HepG2 (cell line): ENCODE measurements around the gene TCAP. TPM values are rescaled to one million over a fixed set of nuclear protein-coding genes. Genes with fewer than 3 reads are reported as not detected.

Experiments
- DR1 ChIP-seq: sonication (generic); formaldehyde crosslinking; IDR thresholded peaks from 2 replicates; pipeline ENCODE4 v1.8.0; 2021; ENCODE audit warnings: mild to moderate bottlenecking, missing genetic modification reagents, inconsistent platforms
- FOXJ3 ChIP-seq: sonication (generic); formaldehyde crosslinking; IDR thresholded peaks from 2 replicates; pipeline ENCODE4 v1.4.0; 2020; ENCODE audit warnings: missing genetic modification reagents, mild to moderate bottlenecking, borderline replicate concordance
- FOXK2 ChIP-seq: fragments of 450-650 bp; IDR thresholded peaks from 2 replicates; pipeline ENCODE4 v1.6.1; 2016
- HDAC1 ChIP-seq: sonication (generic); formaldehyde crosslinking; IDR thresholded peaks from 2 replicates; pipeline ENCODE4 v1.5.1; 2020; ENCODE audit warnings: mild to moderate bottlenecking, missing genetic modification reagents
- MTA3 ChIP-seq: sonication (generic); formaldehyde crosslinking; IDR thresholded peaks from 2 replicates; pipeline ENCODE4 v1.4.0; 2020; ENCODE audit warnings: missing genetic modification reagents
- MTF2 ChIP-seq: sonication (generic); formaldehyde crosslinking; IDR thresholded peaks from 2 replicates; pipeline ENCODE4 v1.5.0; 2020; ENCODE audit warnings: missing genetic modification reagents, borderline replicate concordance
- MXD4 ChIP-seq: IDR thresholded peaks from 2 replicates; pipeline ENCODE4 v1.6.1; 2016; ENCODE audit warnings: mild to moderate bottlenecking, missing biosample characterization, missing genetic modification reagents
- NFRKB ChIP-seq: fragments of 450-650 bp; IDR thresholded peaks from 2 replicates; pipeline ENCODE4 v1.6.1; 2017
- PHF8 ChIP-seq: sonication (generic); formaldehyde crosslinking; IDR thresholded peaks from 2 replicates; pipeline ENCODE4 v1.5.0; 2020; ENCODE audit warnings: missing genetic modification reagents
- RXRB ChIP-seq: IDR thresholded peaks from 2 replicates; pipeline ENCODE4 v1.6.1; 2016; ENCODE audit warnings: borderline replicate concordance, missing genetic modification reagents, missing compliant biosample characterization
- SIX1 ChIP-seq: sonication (generic); formaldehyde crosslinking; IDR thresholded peaks from 2 replicates; pipeline ENCODE4 v1.4.0; 2020; ENCODE audit warnings: missing genetic modification reagents, borderline replicate concordance
- SMAD1 ChIP-seq: sonication (generic); formaldehyde crosslinking; IDR thresholded peaks from 2 replicates; pipeline ENCODE4 v1.4.0; 2020; ENCODE audit warnings: missing genetic modification reagents, low read depth, mild to moderate bottlenecking, borderline replicate concordance
- SMARCC2 ChIP-seq: fragments of 450-650 bp; IDR thresholded peaks from 2 replicates; pipeline ENCODE4 v1.6.1; 2017; ENCODE audit warnings: antibody characterized with exemption, mild to moderate bottlenecking
- TBX2 ChIP-seq: sonication (generic); formaldehyde crosslinking; IDR thresholded peaks from 2 replicates; pipeline ENCODE4 v1.5.0; 2020; ENCODE audit warnings: missing genetic modification reagents, mild to moderate bottlenecking, borderline replicate concordance
- TCF7L2 ChIP-seq: IDR thresholded peaks from 2 replicates; pipeline ENCODE4 v1.6.1; 2011; ENCODE audit warnings: mild to moderate bottlenecking, low read depth, low read length, moderate library complexity
- ZNF670 ChIP-seq: sonication (generic); formaldehyde crosslinking; IDR thresholded peaks from 2 replicates; pipeline ENCODE4 v1.8.0; 2022; ENCODE audit warnings: mild to moderate bottlenecking, missing genetic modification reagents, borderline replicate concordance
- ZNF788 ChIP-seq: sonication (generic); formaldehyde crosslinking; IDR thresholded peaks from 2 replicates; pipeline ENCODE4 v1.5.0; 2020; ENCODE audit warnings: mild to moderate bottlenecking, missing genetic modification reagents, borderline replicate concordance
- polyA plus RNA-seq, 8 experiments: library from polyadenylated mRNA; depleted of rRNA in 3 of 8; stranded (reverse) in 7 of 8; unstranded in 1 of 8; fragments of >200 nt; fragmentation: Illumina TruSeq in 4 of 8; extraction: Trizol in 4 of 8; gene quantifications; 2 replicates each; pipeline versions ENCODE4 v1.2.1 to v1.2.3, GENCODE V29; 2011 to 2016; ENCODE audit warnings: low read depth in 4 of 8, missing spikeins in 1 of 8, mixed read lengths in 1 of 8; ENCODE audit not compliant: insufficient read depth in 1 of 8
- total RNA-seq, 5 experiments: library from RNA; depleted of rRNA; stranded (reverse); fragments of >200 nt; fragmentation: Illumina TruSeq; extraction: Trizol; gene quantifications; 2 replicates each; pipeline ENCODE4 v1.2.3, GENCODE V29; 2016; ENCODE audit warnings: low read depth in 1 of 5
- TF ChIP-seq, protein P1 (sequence below): sonication (generic); formaldehyde crosslinking; IDR thresholded peaks from 2 replicates; pipeline ENCODE4 v1.5.0; 2020; ENCODE audit warnings: missing genetic modification reagents, mild to moderate bottlenecking, borderline replicate concordance
- TF ChIP-seq, protein P2 (sequence below): sonication (generic); formaldehyde crosslinking; IDR thresholded peaks from 2 replicates; pipeline ENCODE4; 2020; ENCODE audit warnings: missing genetic modification reagents, mild to moderate bottlenecking, borderline replicate concordance
- TF ChIP-seq, protein P3 (sequence below): IDR thresholded peaks from 2 replicates; pipeline ENCODE4 v1.6.1; 2018; ENCODE audit warnings: missing genetic modification reagents, mild to moderate bottlenecking, missing compliant biosample characterization
- TF ChIP-seq, protein P4 (sequence below): sonication (generic); formaldehyde crosslinking; conservative IDR thresholded peaks from 2 replicates; pipeline ENCODE4 v1.4.0; 2020; ENCODE audit warnings: missing genetic modification reagents
- TF ChIP-seq, protein P5 (sequence below), 2 experiments: sonication (generic) in 1 of 2; formaldehyde crosslinking in 1 of 2; IDR thresholded peaks; 2 replicates each; pipeline versions ENCODE4 v1.4.0 to v1.6.1; 2018 to 2020; ENCODE audit warnings: missing genetic modification reagents in 2 of 2, borderline replicate concordance in 1 of 2, low read depth in 1 of 2, mild to moderate bottlenecking in 1 of 2, missing biosample characterization in 1 of 2

TCAP gene
- total and polyA plus RNA-seq, 2 of the 13 experiments (the other 11 are each of a cell fraction or from before 2014, with no cell fraction given): 0.24 to 0.65 TPM

DNA sequence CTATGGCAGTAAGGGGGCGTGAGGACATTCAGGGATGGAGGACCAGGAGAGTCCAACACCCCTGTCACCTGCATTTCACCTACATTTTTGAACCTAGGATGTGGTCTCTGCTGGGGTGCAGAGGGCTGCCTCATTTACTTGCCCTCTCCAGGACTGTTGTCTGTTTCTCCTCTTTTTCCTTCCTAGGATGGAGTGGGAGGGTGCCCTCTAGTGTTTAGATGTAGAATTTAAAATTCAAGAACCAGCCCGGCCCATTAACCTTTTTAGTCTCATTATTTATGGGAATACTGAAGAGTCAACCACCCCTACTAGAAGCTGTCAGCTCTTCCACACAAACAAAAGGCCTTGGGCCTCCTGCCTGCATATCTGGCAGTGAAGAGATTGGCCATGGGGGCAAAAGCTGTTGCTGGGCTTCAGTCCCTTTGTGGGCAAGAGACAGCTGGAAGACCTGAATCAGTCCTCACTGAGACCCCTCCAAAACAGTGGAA, 30.7 kb upstream of the TCAP start (continued):
- TF ChIP-seq MTF2 (no peak), FOXJ3 (CRISPR knock-in tag) (no peak), HDAC1 (CRISPR knock-in tag) (no peak), TCF7L2 (no peak), NFRKB (no peak), DR1 (no peak), ZNF670 (CRISPR knock-in tag) (no peak), FOXK2 (no peak), TBX2 (CRISPR knock-in tag) (0 out of 2 replicates have a peak, but pooled peaks have one; percentile 26), RXRB (no peak), ZNF788 (peak; percentile 57; the same call in 1 of the 2 replicates), SMAD1 (no peak), MTA3 (CRISPR knock-in tag) (no peak), SMARCC2 (no peak), MXD4 (CRISPR knock-in tag) (no peak), PHF8 (CRISPR knock-in tag) (no peak), SIX1 (CRISPR knock-in tag) (no peak)
- TF ChIP-seq, protein P1, sequence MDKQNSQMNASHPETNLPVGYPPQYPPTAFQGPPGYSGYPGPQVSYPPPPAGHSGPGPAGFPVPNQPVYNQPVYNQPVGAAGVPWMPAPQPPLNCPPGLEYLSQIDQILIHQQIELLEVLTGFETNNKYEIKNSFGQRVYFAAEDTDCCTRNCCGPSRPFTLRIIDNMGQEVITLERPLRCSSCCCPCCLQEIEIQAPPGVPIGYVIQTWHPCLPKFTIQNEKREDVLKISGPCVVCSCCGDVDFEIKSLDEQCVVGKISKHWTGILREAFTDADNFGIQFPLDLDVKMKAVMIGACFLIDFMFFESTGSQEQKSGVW (CRISPR knock-in tag): no peak
- TF ChIP-seq, protein P2, sequence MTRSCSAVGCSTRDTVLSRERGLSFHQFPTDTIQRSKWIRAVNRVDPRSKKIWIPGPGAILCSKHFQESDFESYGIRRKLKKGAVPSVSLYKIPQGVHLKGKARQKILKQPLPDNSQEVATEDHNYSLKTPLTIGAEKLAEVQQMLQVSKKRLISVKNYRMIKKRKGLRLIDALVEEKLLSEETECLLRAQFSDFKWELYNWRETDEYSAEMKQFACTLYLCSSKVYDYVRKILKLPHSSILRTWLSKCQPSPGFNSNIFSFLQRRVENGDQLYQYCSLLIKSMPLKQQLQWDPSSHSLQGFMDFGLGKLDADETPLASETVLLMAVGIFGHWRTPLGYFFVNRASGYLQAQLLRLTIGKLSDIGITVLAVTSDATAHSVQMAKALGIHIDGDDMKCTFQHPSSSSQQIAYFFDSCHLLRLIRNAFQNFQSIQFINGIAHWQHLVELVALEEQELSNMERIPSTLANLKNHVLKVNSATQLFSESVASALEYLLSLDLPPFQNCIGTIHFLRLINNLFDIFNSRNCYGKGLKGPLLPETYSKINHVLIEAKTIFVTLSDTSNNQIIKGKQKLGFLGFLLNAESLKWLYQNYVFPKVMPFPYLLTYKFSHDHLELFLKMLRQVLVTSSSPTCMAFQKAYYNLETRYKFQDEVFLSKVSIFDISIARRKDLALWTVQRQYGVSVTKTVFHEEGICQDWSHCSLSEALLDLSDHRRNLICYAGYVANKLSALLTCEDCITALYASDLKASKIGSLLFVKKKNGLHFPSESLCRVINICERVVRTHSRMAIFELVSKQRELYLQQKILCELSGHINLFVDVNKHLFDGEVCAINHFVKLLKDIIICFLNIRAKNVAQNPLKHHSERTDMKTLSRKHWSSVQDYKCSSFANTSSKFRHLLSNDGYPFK (CRISPR knock-in tag): no peak
- TF ChIP-seq, protein P3, sequence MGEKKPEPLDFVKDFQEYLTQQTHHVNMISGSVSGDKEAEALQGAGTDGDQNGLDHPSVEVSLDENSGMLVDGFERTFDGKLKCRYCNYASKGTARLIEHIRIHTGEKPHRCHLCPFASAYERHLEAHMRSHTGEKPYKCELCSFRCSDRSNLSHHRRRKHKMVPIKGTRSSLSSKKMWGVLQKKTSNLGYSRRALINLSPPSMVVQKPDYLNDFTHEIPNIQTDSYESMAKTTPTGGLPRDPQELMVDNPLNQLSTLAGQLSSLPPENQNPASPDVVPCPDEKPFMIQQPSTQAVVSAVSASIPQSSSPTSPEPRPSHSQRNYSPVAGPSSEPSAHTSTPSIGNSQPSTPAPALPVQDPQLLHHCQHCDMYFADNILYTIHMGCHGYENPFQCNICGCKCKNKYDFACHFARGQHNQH (CRISPR knock-in tag): no peak
- TF ChIP-seq, protein P4, sequence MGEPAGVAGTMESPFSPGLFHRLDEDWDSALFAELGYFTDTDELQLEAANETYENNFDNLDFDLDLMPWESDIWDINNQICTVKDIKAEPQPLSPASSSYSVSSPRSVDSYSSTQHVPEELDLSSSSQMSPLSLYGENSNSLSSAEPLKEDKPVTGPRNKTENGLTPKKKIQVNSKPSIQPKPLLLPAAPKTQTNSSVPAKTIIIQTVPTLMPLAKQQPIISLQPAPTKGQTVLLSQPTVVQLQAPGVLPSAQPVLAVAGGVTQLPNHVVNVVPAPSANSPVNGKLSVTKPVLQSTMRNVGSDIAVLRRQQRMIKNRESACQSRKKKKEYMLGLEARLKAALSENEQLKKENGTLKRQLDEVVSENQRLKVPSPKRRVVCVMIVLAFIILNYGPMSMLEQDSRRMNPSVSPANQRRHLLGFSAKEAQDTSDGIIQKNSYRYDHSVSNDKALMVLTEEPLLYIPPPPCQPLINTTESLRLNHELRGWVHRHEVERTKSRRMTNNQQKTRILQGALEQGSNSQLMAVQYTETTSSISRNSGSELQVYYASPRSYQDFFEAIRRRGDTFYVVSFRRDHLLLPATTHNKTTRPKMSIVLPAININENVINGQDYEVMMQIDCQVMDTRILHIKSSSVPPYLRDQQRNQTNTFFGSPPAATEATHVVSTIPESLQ (CRISPR knock-in tag): no peak
- TF ChIP-seq, protein P5, sequence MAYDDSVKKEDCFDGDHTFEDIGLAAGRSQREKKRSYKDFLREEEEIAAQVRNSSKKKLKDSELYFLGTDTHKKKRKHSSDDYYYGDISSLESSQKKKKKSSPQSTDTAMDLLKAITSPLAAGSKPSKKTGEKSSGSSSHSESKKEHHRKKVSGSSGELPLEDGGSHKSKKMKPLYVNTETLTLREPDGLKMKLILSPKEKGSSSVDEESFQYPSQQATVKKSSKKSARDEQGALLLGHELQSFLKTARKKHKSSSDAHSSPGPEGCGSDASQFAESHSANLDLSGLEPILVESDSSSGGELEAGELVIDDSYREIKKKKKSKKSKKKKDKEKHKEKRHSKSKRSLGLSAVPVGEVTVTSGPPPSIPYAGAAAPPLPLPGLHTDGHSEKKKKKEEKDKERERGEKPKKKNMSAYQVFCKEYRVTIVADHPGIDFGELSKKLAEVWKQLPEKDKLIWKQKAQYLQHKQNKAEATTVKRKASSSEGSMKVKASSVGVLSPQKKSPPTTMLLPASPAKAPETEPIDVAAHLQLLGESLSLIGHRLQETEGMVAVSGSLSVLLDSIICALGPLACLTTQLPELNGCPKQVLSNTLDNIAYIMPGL (CRISPR knock-in tag; IDR thresholded peaks at IDR 0.05; ENCODE audit: borderline replicate concordance in 1 of 2, low read depth in 1 of 2): 0 out of 4 replicates have a peak, but pooled peaks of 1 of the 2 experiments have one; percentile 23
